Osteoblast (primary cell): ENCODE data around the gene SLAMF9. TPM values are rescaled to one million over a fixed set of nuclear protein-coding genes. Genes with fewer than 3 reads are reported as not detected.
A peak's percentile ranks its signal among the peaks of the same experiment; 100 is the strongest.

Source experiments
- DNase-seq: peaks from one replicate; pipeline ENCODE4 v3.0.0; 2011; ENCODE audit warnings: low spot score, mixed read lengths; ENCODE audit not compliant: insufficient read length; ENCODE audit errors: missing footprints
- H2AFZ ChIP-seq: 2 replicates; pipeline ENCODE4 v1.6.0; 2011; ENCODE audit warnings: mild to moderate bottlenecking, low read length
- H3K27ac ChIP-seq: 2 replicates; pipeline ENCODE4 v1.5.1; 2011; ENCODE audit warnings: mild to moderate bottlenecking, low read depth, low read length, moderate library complexity
- H3K27me3 ChIP-seq: 2 replicates; pipeline ENCODE4 v1.6.0; 2012; ENCODE audit warnings: mild to moderate bottlenecking, control low read depth, inconsistent platforms, low read length, moderate library complexity; ENCODE audit not compliant: insufficient read depth
- H3K36me3 ChIP-seq: 2 replicates; pipeline ENCODE4 v1.5.1; 2011; ENCODE audit warnings: mild to moderate bottlenecking, low read length, control low read depth, moderate library complexity; ENCODE audit not compliant: insufficient read depth
- H3K4me1 ChIP-seq: 2 replicates; pipeline ENCODE4 v1.5.1; 2011; ENCODE audit warnings: mild to moderate bottlenecking, low read length, control low read depth, moderate library complexity; ENCODE audit not compliant: insufficient read depth
- H3K4me2 ChIP-seq: 2 replicates; pipeline ENCODE4 v1.6.0; 2011; ENCODE audit warnings: mild to moderate bottlenecking, low read length; ENCODE audit not compliant: insufficient read depth
- H3K4me3 ChIP-seq: fragments of 200-600 bp; sonication (generic); 3 replicates; pipeline ENCODE4 v1.5.1; 2012; ENCODE audit warnings: mild to moderate bottlenecking, low read length, inconsistent platforms; ENCODE audit not compliant: insufficient read depth
- H3K79me2 ChIP-seq: 2 replicates; pipeline ENCODE4 v1.6.0; 2012; ENCODE audit warnings: mild to moderate bottlenecking, low read length, control low read depth, inconsistent platforms; ENCODE audit not compliant: insufficient read depth
- H3K9me3 ChIP-seq: 2 replicates; pipeline ENCODE4 v1.5.1; 2011; ENCODE audit warnings: low read depth, low read length, control low read depth
- H4K20me1 ChIP-seq: 2 replicates; pipeline ENCODE4 v1.6.0; 2012; ENCODE audit warnings: mild to moderate bottlenecking, low read length, control low read depth; ENCODE audit not compliant: insufficient read depth
- CTCF ChIP-seq: IDR thresholded peaks from 2 replicates; pipeline ENCODE4 v1.5.1; 2011; ENCODE audit warnings: mild to moderate bottlenecking, low read depth, low read length, moderate library complexity; ENCODE audit errors: extremely low read depth
- total RNA-seq: library from RNA; depleted of rRNA; stranded (reverse); fragments of >200 nt; gene quantifications from 2 replicates; pipeline ENCODE4 v1.2.3, GENCODE V29; 2012

The SLAMF9 gene
- total RNA-seq, 1 donor = not detected

- H3K79me2 ChIP-seq = no peaks in the 10 kb centered on the region
- no peak overlapping the region for H3K4me3 ChIP-seq
- no peak overlapping the region for H2AFZ ChIP-seq
- H4K20me1 ChIP-seq = no peaks in the 10 kb centered on the region
- no peak overlapping the region for H3K27ac ChIP-seq
- H3K27me3 ChIP-seq = peaks cover 15% of the 10 kb centered on the region
- H3K36me3 ChIP-seq = no peaks in the 10 kb centered on the region
- TF ChIP-seq CTCF = no peak
- DNase-seq = no peak
- H3K4me2 ChIP-seq = no peak overlapping the region
- H3K9me3 ChIP-seq = no peaks in the 10 kb centered on the region
- no peaks in the 10 kb centered on the region for H3K4me1 ChIP-seq
Measured at GRCh38 chr1:159937054-159937750, 16.8 kb downstream of the SLAMF9 start.

- H3K27me3 ChIP-seq = peaks cover 12% of the 10 kb centered on the region
- H4K20me1 ChIP-seq = no peaks in the 10 kb centered on the region
- no peaks in the 10 kb centered on the region for H3K79me2 ChIP-seq
- no peaks in the 10 kb centered on the region for H3K4me1 ChIP-seq
- no peaks in the 10 kb centered on the region for H3K9me3 ChIP-seq
- H3K4me3 ChIP-seq = no peak overlapping the region
- no peak overlapping the region for H3K4me2 ChIP-seq
- no peak overlapping the region for H2AFZ ChIP-seq
- H3K27ac ChIP-seq = no peak overlapping the region
- no peaks in the 10 kb centered on the region for H3K36me3 ChIP-seq
- peak; percentile 90 for TF ChIP-seq CTCF
- peak; percentile 98 for DNase-seq
Measured at GRCh38 chr1:159936273-159936904, 17.6 kb downstream of the SLAMF9 start.

GRCh38 chr1:159935719-159936272, 18.2 kb downstream of the SLAMF9 start:
- DNase-seq = peak; percentile 64
- H3K9me3 ChIP-seq = no peaks in the 10 kb centered on the region
- TF ChIP-seq CTCF = no peak
- H3K4me3 ChIP-seq = no peak overlapping the region
- H3K79me2 ChIP-seq = no peaks in the 10 kb centered on the region
- no peaks in the 10 kb centered on the region for H3K36me3 ChIP-seq
- H3K4me1 ChIP-seq = no peaks in the 10 kb centered on the region
- H3K4me2 ChIP-seq = no peak overlapping the region
- peaks cover 7% of the 10 kb centered on the region for H3K27me3 ChIP-seq
- H2AFZ ChIP-seq = no peak overlapping the region
- H3K27ac ChIP-seq = no peak overlapping the region
- H4K20me1 ChIP-seq = no peaks in the 10 kb centered on the region

GRCh38 chr1:159935305-159935704, 18.7 kb downstream of the SLAMF9 start:
- Histone ChIP-seq H3K27ac (no peak overlapping the region), H3K36me3 (no peaks in the 10 kb centered on the region)

More at GRCh38 chr1:159935305-159935704, 18.7 kb downstream of the SLAMF9 start:
- Histone ChIP-seq H4K20me1 (no peaks in the 10 kb centered on the region), H3K4me2 (no peak overlapping the region), H2AFZ (no peak overlapping the region), H3K79me2 (no peaks in the 10 kb centered on the region), H3K4me1 (no peaks in the 10 kb centered on the region), H3K9me3 (no peaks in the 10 kb centered on the region), H3K4me3 (no peak overlapping the region), H3K27me3 (peaks cover 7% of the 10 kb centered on the region)
- DNase-seq = peak; percentile 45
- TF ChIP-seq CTCF = no peak
